ENCODE measurements around the gene DHX29.

DNA sequence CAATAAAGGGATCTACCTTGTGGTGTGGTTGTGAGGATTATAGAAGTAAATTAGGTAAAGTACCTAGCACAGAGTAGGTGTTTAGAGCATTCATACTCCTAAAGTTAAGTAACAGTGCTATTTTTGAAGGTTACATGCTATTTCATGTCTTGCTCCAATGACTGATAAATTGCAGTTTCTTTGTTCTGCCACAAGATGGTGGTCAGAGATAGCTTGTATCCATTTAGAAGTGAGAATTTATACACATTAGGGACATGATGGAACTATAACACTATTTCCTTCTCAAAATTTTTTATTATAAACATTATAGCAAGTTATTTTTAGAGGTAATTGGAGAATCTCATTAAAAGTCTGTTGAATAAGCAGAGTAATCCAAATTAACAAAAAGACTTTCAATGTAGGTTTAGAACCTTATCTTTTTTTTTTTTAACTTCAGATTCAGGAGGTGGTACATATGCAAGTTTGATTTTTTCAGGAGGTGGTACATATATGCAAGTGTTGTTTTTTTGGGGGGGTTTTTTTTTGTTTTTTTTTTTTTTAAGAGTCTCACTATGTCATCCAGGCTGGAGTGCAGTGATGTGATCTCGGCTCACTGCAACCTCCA is 17.4 kb upstream of the DHX29 start:
- no peak for TF ChIP-seq POLR2A (IDR thresholded peaks at IDR 0.05)
- peak; percentile 46 to 72 (median 51) for TF ChIP-seq CTCF (IDR thresholded peaks at IDR 0.05)
